ENCODE measurements around the gene UTP15.

GRCh38 chr5:73565139-73565968, at the start of gene UTP15, which contains the start of gene ANKRA2:
- TF ChIP-seq BHLHE40 (IDR thresholded peaks at IDR 0.05; ENCODE audit: borderline replicate concordance) = no peak
- TF ChIP-seq PKNOX1 (IDR thresholded peaks at IDR 0.05) = no peak
- no peak for TF ChIP-seq SP1 (IDR thresholded peaks at IDR 0.05)
- no peak for TF ChIP-seq FOXA1 (IDR thresholded peaks at IDR 0.05)
- TF ChIP-seq FOXM1 (IDR thresholded peaks at IDR 0.05; ENCODE audit: borderline replicate concordance) = no peak
- TF ChIP-seq ARNT (IDR thresholded peaks at IDR 0.05) = no peak
- TF ChIP-seq HDGF (IDR thresholded peaks at IDR 0.05; ENCODE audit: borderline replicate concordance) = no peak
- TF ChIP-seq NFRKB (IDR thresholded peaks at IDR 0.05) = no peak
- no peak for TF ChIP-seq TARDBP (IDR thresholded peaks at IDR 0.05)

All from HEK293T (cell line).